Activated T-helper 2 cell treated with anti-CD3 and anti-CD28 coated beads, Interferon-gamma antibody, Interleukin-2, Interleukin-4, amounts not matched to agents 10 μg/mL and 5 μg/mL and 100 μg/mL, durations not matched to agents 14 hours and 24 hours and 36 hours (primary cell): ENCODE results near the gene CFAP73. TPM values are rescaled to one million over a fixed set of nuclear protein-coding genes. Genes with fewer than 3 reads are reported as not detected.

Source experiments
- DNase-seq: peaks from one replicate; pipeline ENCODE4 v3.0.0; 2021; ENCODE audit warnings: low spot score
- H3K27ac Mint-ChIP-seq: one replicate; pipeline ENCODE4 v1.8.0; 2021; ENCODE audit warnings: mixed read lengths
- H3K27me3 Mint-ChIP-seq: one replicate; pipeline ENCODE4 v1.8.0; 2021; ENCODE audit warnings: low read depth, mixed read lengths
- H3K36me3 Mint-ChIP-seq: one replicate; pipeline ENCODE4 v1.8.0; 2021; ENCODE audit warnings: low read depth, mixed read lengths
- H3K4me1 Mint-ChIP-seq: one replicate; pipeline ENCODE4 v1.8.0; 2021; ENCODE audit warnings: low read depth, mixed read lengths
- H3K4me3 Mint-ChIP-seq: one replicate; pipeline ENCODE4 v1.8.0; 2021; ENCODE audit warnings: low read depth, mild to moderate bottlenecking, moderate library complexity, mixed read lengths
- H3K9me3 Mint-ChIP-seq: one replicate; pipeline ENCODE4 v1.8.0; 2021; ENCODE audit warnings: mixed read lengths
- intact Hi-C: fragments of 100-400 bp; cut with micrococcal nuclease; formaldehyde crosslinking; loops from one replicate; pipeline ENCODE4 v1.15.1; 2023
- total RNA-seq: library from RNA; stranded (reverse); gene quantifications from 2 replicates; pipeline ENCODE4 v1.2.3, GENCODE V29; 2022

The CFAP73 gene
- total RNA-seq, 1 donor from 2014 or later, result not detected

GRCh38 chr12:113129664-113130456, 19.7 kb upstream of the CFAP73 start:
- intact Hi-C loops, result loop anchor here (10.0 kb wide), 1 partner anchor 225 kb away; the partner anchor contains the start of gene OAS1
- Mint-ChIP-seq H3K4me1 (no peaks in the 10 kb centered on the region), H3K27ac (no peak overlapping the region), H3K27me3 (no peaks in the 10 kb centered on the region), H3K4me3 (no peak overlapping the region), H3K9me3 (no peaks in the 10 kb centered on the region), H3K36me3 (no peaks in the 10 kb centered on the region)
- DNase-seq, result no peak

GRCh38 chr12:113130457-113131135, 18.9 kb upstream of the CFAP73 start:
- Mint-ChIP-seq H3K36me3 (no peaks in the 10 kb centered on the region), H3K4me1 (peaks cover 3% of the 10 kb centered on the region), H3K9me3 (no peaks in the 10 kb centered on the region), H3K4me3 (no peak overlapping the region), H3K27ac (no peak overlapping the region), H3K27me3 (no peaks in the 10 kb centered on the region)
- intact Hi-C loops, result loop anchor here (10.0 kb wide), 1 partner anchor 226 kb away; the partner anchor contains the start of gene OAS1
- DNase-seq, result no peak

- no peak overlapping the region for H3K27ac Mint-ChIP-seq
- no peaks in the 10 kb centered on the region for H3K36me3 Mint-ChIP-seq
- peaks cover 11% of the 10 kb centered on the region for H3K4me1 Mint-ChIP-seq
- H3K27me3 Mint-ChIP-seq, result no peaks in the 10 kb centered on the region
- H3K9me3 Mint-ChIP-seq, result no peaks in the 10 kb centered on the region
- no peak overlapping the region for H3K4me3 Mint-ChIP-seq
- intact Hi-C loops, result loop anchor here (10.0 kb wide), 1 partner anchor 227 kb away; the partner anchor contains the start of gene OAS1
- no peak for DNase-seq
Observed at GRCh38 chr12:113131556-113131955, 18.0 kb upstream of the CFAP73 start.

- H3K4me1 Mint-ChIP-seq, result peaks cover 14% of the 10 kb centered on the region
- no peak overlapping the region for H3K4me3 Mint-ChIP-seq
- no peaks in the 10 kb centered on the region for H3K27me3 Mint-ChIP-seq
- DNase-seq, result no peak
- intact Hi-C loops, result loop anchor here (10.0 kb wide), 1 partner anchor 228 kb away; the partner anchor contains the start of gene OAS1
- H3K9me3 Mint-ChIP-seq, result no peaks in the 10 kb centered on the region
- H3K27ac Mint-ChIP-seq, result no peak overlapping the region
- no peaks in the 10 kb centered on the region for H3K36me3 Mint-ChIP-seq
Observed at GRCh38 chr12:113133036-113133435, 16.5 kb upstream of the CFAP73 start.

- Mint-ChIP-seq H3K4me3 (no peak overlapping the region), H3K9me3 (no peaks in the 10 kb centered on the region), H3K27me3 (no peaks in the 10 kb centered on the region), H3K27ac (no peak overlapping the region), H3K4me1 (peaks cover 14% of the 10 kb centered on the region), H3K36me3 (no peaks in the 10 kb centered on the region)
- intact Hi-C loops, result loop anchor here (10.0 kb wide), 1 partner anchor 229 kb away; the partner anchor contains the start of gene OAS1
- no peak for DNase-seq
Observed at GRCh38 chr12:113133666-113134065, 15.9 kb upstream of the CFAP73 start.

- peaks cover 14% of the 10 kb centered on the region for H3K4me1 Mint-ChIP-seq
- no peak for DNase-seq
Observed at GRCh38 chr12:113134071-113134470, 15.5 kb upstream of the CFAP73 start.

GRCh38 chr12:113134521-113134951, 15.0 kb upstream of the CFAP73 start:
- intact Hi-C loops, result loop anchor here (10.0 kb wide), 1 partner anchor 230 kb away; the partner anchor contains the start of gene OAS1
- no peak overlapping the region for H3K27ac Mint-ChIP-seq
- H3K36me3 Mint-ChIP-seq, result no peaks in the 10 kb centered on the region
- H3K27me3 Mint-ChIP-seq, result no peaks in the 10 kb centered on the region
- H3K9me3 Mint-ChIP-seq, result no peaks in the 10 kb centered on the region
- peak overlapping the region; percentile 58 for H3K4me3 Mint-ChIP-seq
- DNase-seq, result no peak
- peaks cover 14% of the 10 kb centered on the region for H3K4me1 Mint-ChIP-seq

More at GRCh38 chr12:113134071-113134470, 15.5 kb upstream of the CFAP73 start:
- no peaks in the 10 kb centered on the region for H3K9me3 Mint-ChIP-seq
- H3K4me3 Mint-ChIP-seq, result no peak overlapping the region
- H3K27ac Mint-ChIP-seq, result no peak overlapping the region
- no peaks in the 10 kb centered on the region for H3K27me3 Mint-ChIP-seq
- H3K36me3 Mint-ChIP-seq, result no peaks in the 10 kb centered on the region
- intact Hi-C loops, result loop anchor here (10.0 kb wide), 1 partner anchor 229 kb away; the partner anchor contains the start of gene OAS1

GRCh38 chr12:113135178-113136127, 14.1 kb upstream of the CFAP73 start, which contains the start of gene RASAL1:
Gene RASAL1, minus strand, starts transcription at chr12:113135761. Its CDS starts 299 bp downstream, at chr12:113135462.
- Mint-ChIP-seq H3K4me3 (peak within 1 kb of the TSS; percentile 77), H3K27me3 (no peaks in the 10 kb centered on the region), H3K27ac (peak within 1 kb of the TSS; percentile 85), H3K9me3 (no peaks in the 10 kb centered on the region), H3K36me3 (no peaks in the 10 kb centered on the region), H3K4me1 (peaks cover 15% of the 10 kb centered on the region)
- peak; percentile 65 for DNase-seq
- intact Hi-C loops, result loop anchor here (2.0 to 10.0 kb wide), 2 partner anchors 17 to 231 kb away; partner anchors contain the start of gene OAS1

GRCh38 chr12:113136128-113136989, 13.2 kb upstream of the CFAP73 start:
- Mint-ChIP-seq H3K4me3 (peak overlapping the region; percentile 77), H3K9me3 (no peaks in the 10 kb centered on the region), H3K4me1 (peaks cover 16% of the 10 kb centered on the region), H3K27ac (peak overlapping the region; percentile 85), H3K27me3 (no peaks in the 10 kb centered on the region), H3K36me3 (no peaks in the 10 kb centered on the region)
- intact Hi-C loops, result loop anchor here (2.0 to 10.0 kb wide), 2 partner anchors 16 to 232 kb away; partner anchors contain the start of gene OAS1
- peak; percentile 32 for DNase-seq

GRCh38 chr12:113136990-113137511, 12.5 kb upstream of the CFAP73 start:
- Mint-ChIP-seq H3K4me3 (no peak overlapping the region), H3K9me3 (no peaks in the 10 kb centered on the region), H3K4me1 (peaks cover 17% of the 10 kb centered on the region), H3K27ac (no peak overlapping the region), H3K36me3 (no peaks in the 10 kb centered on the region), H3K27me3 (no peaks in the 10 kb centered on the region)
- intact Hi-C loops, result loop anchor here (2.0 to 10.0 kb wide), 2 partner anchors 16 to 232 kb away; partner anchors contain the start of gene OAS1
- DNase-seq, result no peak
